AG04449 (cell line): Measurements from ENCODE around the gene KCNQ1.

Experiments
- CTCF ChIA-PET: fragments of 350-600 bp; formaldehyde crosslinking; extraction: SDS; loops from one replicate; lab custom pipeline; 2021; ENCODE audit warnings: antibody characterized with exemption; lab: Yijun Ruan, JAX
- POLR2A ChIA-PET: fragments of 400-600, 350-600 bp; formaldehyde crosslinking; extraction: SDS; loops from one replicate; lab custom pipeline; 2020; ENCODE audit warnings: antibody characterized with exemption, inconsistent platforms; lab: Yijun Ruan, JAX
- DNase-seq: peaks from one replicate; pipeline ENCODE4 v3.0.0-alpha.2; 2010; ENCODE audit warnings: low read depth, low spot score
- H3K4me3 ChIP-seq: 2 replicates; pipeline ENCODE4 v1.5.1; 2011; ENCODE audit warnings: low read depth, mild to moderate bottlenecking, control low read depth, low read length
- CTCF ChIP-seq: IDR thresholded peaks from one replicate; pipeline ENCODE4 v1.5.1; 2011; ENCODE audit warnings: mild to moderate bottlenecking, moderate library complexity, low read length, control low read depth, inconsistent platforms; ENCODE audit not compliant: insufficient read depth; ENCODE audit errors: missing control alignments

The KCNQ1 gene

DNA sequence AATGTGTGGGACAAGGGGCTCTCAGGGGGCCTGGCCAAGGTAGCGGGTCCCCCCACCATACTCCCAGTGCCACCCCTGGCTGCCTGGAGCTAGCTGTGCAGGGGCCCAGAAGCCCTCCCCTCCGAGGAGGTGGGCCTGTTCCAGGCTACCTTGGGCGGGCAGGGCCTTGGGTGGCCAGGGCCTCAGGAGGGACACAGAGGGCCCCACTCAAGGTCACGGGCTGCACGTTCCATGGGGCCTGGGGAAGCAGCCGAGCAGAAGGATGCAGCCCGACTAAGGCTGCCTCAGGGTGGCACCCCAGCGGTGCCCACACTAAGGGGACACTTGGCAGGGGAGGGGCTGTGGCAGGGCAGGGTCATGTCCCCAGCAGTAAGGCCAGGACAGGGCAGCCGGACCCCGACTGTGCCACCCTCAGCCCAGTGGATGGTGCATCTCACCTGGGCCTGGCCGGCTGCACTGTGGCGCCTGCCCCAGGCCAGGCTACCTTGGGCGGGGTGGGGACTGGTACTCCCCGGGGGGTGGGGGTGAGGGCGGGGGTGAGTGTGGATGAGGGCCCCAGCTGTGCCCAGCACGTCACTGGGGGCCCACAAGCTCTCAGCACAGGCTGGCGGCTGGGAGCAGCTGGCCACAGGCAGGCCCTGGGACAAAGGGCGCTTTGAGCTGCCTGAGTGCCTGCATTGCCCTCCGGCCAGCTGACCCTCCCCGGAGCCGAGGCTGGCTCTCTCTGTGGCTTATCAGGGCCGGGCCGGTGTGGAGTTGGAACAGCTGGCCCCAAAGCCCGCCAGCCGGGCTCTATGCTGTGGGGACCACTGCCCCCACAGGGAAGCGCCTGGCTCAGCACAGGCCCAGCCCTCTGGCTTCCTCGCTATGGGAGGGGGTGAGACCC lies 117.1 kb downstream of the KCNQ1 start:
- DNase-seq = no peak
- TF ChIP-seq CTCF = no peak
- ChIA-PET CTCF (no interaction called here), POLR2A (no interaction called here)
- H3K4me3 ChIP-seq = no peak overlapping the region

DNA sequence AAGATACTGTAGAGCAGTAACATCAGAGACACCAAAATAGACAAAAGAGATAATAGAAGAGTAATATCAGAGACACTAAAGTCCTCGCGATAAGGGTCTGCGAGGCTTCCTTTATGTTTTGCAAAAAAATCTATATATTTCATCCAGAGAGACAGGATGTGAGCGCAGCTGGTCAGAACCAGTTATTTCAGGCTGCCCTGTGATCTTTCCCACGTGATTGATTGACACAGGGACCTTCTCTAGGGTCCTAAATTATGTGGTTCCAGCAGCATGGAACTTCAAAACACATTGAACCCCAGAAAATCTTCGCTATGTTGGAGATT lies 118.0 kb downstream of the KCNQ1 start:
- POLR2A ChIA-PET = no interaction called here
- H3K4me3 ChIP-seq = no peak overlapping the region
- no peak for DNase-seq
- TF ChIP-seq CTCF = no peak
- CTCF ChIA-PET = no interaction called here

GRCh38 chr11:2563213-2564007 lies 118.6 kb downstream of the KCNQ1 start:
- CTCF ChIA-PET = no interaction called here
- H3K4me3 ChIP-seq = no peak overlapping the region
- no peak for DNase-seq
- no peak for TF ChIP-seq CTCF
- POLR2A ChIA-PET = no interaction called here

- ChIA-PET CTCF (no interaction called here), POLR2A (no interaction called here)
- H3K4me3 ChIP-seq = no peak overlapping the region
- no peak for TF ChIP-seq CTCF
- DNase-seq = no peak
Observed at GRCh38 chr11:2564008-2564530, 119.3 kb downstream of the KCNQ1 start.

- CTCF ChIA-PET = no interaction called here
Observed at GRCh38 chr11:2564588-2565425, 120.0 kb downstream of the KCNQ1 start.

More at GRCh38 chr11:2564588-2565425, 120.0 kb downstream of the KCNQ1 start:
- DNase-seq = no peak
- H3K4me3 ChIP-seq = no peak overlapping the region
- no peak for TF ChIP-seq CTCF
- POLR2A ChIA-PET = no interaction called here
